ENCODE results near the gene SEC14L6.
"Not testable (repeated sequence)": the region's sequence is repeated elsewhere in the genome, so short reads cannot be mapped to it uniquely, and the experiment has no call there.

SEC14L6 gene

DNA sequence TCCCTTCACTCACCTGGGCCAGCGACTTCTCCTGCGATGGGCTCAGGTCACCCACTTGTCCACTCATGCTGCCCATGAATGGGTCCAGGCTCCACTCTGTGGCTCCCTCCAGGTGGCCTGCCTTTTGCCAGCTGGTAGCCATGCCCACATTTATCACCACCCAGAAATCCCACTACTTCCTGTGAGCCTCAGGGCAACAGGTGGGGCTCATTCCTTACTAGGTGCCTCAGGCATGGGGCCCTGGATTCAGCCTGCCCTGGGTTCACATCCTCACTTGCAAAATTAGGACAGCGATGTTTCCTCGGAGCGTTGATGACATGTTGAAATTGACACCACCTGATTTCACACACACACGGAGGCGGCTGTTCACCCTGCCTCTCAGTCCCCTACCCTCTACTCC is at the start of gene SEC14L6:
Gene SEC14L6 (minus strand): TSS at position 126 of the 400 bp plus-strand sequence. CDS start 59 bp downstream, at position 67.
- Histone ChIP-seq H3K27ac (no peak within 1 kb of the TSS), H3K4me3 (no peak within 1 kb of the TSS)
- DNase-seq (ENCODE audit: low spot score), result no peak
- TF ChIP-seq, protein P1, sequence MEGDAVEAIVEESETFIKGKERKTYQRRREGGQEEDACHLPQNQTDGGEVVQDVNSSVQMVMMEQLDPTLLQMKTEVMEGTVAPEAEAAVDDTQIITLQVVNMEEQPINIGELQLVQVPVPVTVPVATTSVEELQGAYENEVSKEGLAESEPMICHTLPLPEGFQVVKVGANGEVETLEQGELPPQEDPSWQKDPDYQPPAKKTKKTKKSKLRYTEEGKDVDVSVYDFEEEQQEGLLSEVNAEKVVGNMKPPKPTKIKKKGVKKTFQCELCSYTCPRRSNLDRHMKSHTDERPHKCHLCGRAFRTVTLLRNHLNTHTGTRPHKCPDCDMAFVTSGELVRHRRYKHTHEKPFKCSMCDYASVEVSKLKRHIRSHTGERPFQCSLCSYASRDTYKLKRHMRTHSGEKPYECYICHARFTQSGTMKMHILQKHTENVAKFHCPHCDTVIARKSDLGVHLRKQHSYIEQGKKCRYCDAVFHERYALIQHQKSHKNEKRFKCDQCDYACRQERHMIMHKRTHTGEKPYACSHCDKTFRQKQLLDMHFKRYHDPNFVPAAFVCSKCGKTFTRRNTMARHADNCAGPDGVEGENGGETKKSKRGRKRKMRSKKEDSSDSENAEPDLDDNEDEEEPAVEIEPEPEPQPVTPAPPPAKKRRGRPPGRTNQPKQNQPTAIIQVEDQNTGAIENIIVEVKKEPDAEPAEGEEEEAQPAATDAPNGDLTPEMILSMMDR (IDR thresholded peaks at IDR 0.05), result no peak

- TF ChIP-seq, protein P1 (IDR thresholded peaks at IDR 0.05), result no peak
- Histone ChIP-seq H3K27ac (no peak overlapping the region), H3K4me3 (no peak overlapping the region)
- DNase-seq (ENCODE audit: low spot score), result no peak
Measured at GRCh38 chr22:30596199-30596598, 49.7 kb upstream of the SEC14L6 start.

- Histone ChIP-seq H3K4me3 (peak overlapping the region; percentile 77), H3K27ac (peak overlapping the region; percentile 54 to 85)
- DNase-seq (ENCODE audit: low spot score), result not testable (repeated sequence)
Measured at GRCh38 chr22:30592360-30592713, 45.8 kb upstream of the SEC14L6 start.

- Histone ChIP-seq H3K4me3 (peak within 1 kb of the TSS; percentile 77), H3K27ac (peak within 1 kb of the TSS; percentile 54 to 85)
- DNase-seq (ENCODE audit: low spot score), result peak; percentile 96
- TF ChIP-seq, protein P1 (IDR thresholded peaks at IDR 0.05), result no peak
Measured at GRCh38 chr22:30591588-30592359, 45.2 kb upstream of the SEC14L6 start, which contains the start of gene PES1. Gene PES1, minus strand, starts transcription at chr22:30591910. Its CDS starts 77 bp downstream, at chr22:30591833.

GRCh38 chr22:30591191-30591587 is 44.6 kb upstream of the SEC14L6 start:
- TF ChIP-seq, protein P1 (IDR thresholded peaks at IDR 0.05), result no peak
- Histone ChIP-seq H3K27ac (peak overlapping the region; percentile 54 to 85), H3K4me3 (peak overlapping the region; percentile 77)
- DNase-seq (ENCODE audit: low spot score), result no peak

GRCh38 chr22:30586414-30586813 is 39.9 kb upstream of the SEC14L6 start:
- Histone ChIP-seq H3K27ac (no peak overlapping the region), H3K4me3 (no peak overlapping the region)
- TF ChIP-seq, protein P1 (IDR thresholded peaks at IDR 0.05), result no peak
- no peak for DNase-seq (ENCODE audit: low spot score)

GRCh38 chr22:30584441-30584840 is 37.9 kb upstream of the SEC14L6 start:
- DNase-seq (ENCODE audit: low spot score), result no peak
- TF ChIP-seq, protein P1 (IDR thresholded peaks at IDR 0.05), result no peak
- no peak overlapping the region for H3K27ac ChIP-seq
- H3K4me3 ChIP-seq, result no peak overlapping the region

Measured in coronary artery (tissue), 2 donors.